Lower lobe of right lung (tissue), 2 donors: Measurements from ENCODE around the gene OXA1L. TPM values are rescaled to one million over a fixed set of nuclear protein-coding genes. Genes with fewer than 3 reads are reported as not detected.

Experiments
- ATAC-seq, 2 donors: fragments of 200-7000 bp; cut with Tn5 transposase; one replicate each; pipeline ENCODE4 v1.9.1; 2020 to 2022; ENCODE audit warnings: mild to moderate bottlenecking in 2 of 2, moderate library complexity in 2 of 2
- DNase-seq: peaks from one replicate; pipeline ENCODE4 v3.0.0-alpha.2; 2020
- H3K27ac ChIP-seq: fragments of 200-600 bp; one replicate; pipeline ENCODE4 v1.8.0; 2022
- H3K27me3 ChIP-seq: fragments of 200-600 bp; one replicate; pipeline ENCODE4 v1.8.0; 2022; ENCODE audit warnings: low read depth
- H3K36me3 ChIP-seq: fragments of 200-600 bp; one replicate; pipeline ENCODE4 v1.8.0; 2022; ENCODE audit warnings: mild to moderate bottlenecking
- H3K4me1 ChIP-seq: fragments of 200-600 bp; one replicate; pipeline ENCODE4 v1.8.0; 2022
- H3K4me3 ChIP-seq: fragments of 200-600 bp; one replicate; pipeline ENCODE4 v1.8.0; 2022; ENCODE audit warnings: mild to moderate bottlenecking
- H3K9me3 ChIP-seq: fragments of 200-600 bp; one replicate; pipeline ENCODE4 v1.8.0; 2022
- CTCF ChIP-seq: fragments of 200-600 bp; IDR thresholded peaks from one replicate; pipeline ENCODE4 v1.8.0; 2022; ENCODE audit warnings: antibody characterized with exemption, mild to moderate bottlenecking
- intact Hi-C: fragments of 100-400 bp; cut with DNase I; formaldehyde crosslinking; loops from one replicate; pipeline ENCODE4 v1.11.0; 2022
- total RNA-seq: library from RNA; stranded (reverse); fragmentation: NEBNext Ultra II Directional; extraction: Animal tissue kit (Norgen Biotek cat#: 25700); gene quantifications from one replicate; pipeline ENCODE4 v1.2.1, GENCODE V29; 2021
- donor health status: DM: no; HTN: yes; CAD: no; lungs with severe emphysema.

OXA1L gene
- total RNA-seq, 1 donor from 2014 or later = 115 TPM

DNA sequence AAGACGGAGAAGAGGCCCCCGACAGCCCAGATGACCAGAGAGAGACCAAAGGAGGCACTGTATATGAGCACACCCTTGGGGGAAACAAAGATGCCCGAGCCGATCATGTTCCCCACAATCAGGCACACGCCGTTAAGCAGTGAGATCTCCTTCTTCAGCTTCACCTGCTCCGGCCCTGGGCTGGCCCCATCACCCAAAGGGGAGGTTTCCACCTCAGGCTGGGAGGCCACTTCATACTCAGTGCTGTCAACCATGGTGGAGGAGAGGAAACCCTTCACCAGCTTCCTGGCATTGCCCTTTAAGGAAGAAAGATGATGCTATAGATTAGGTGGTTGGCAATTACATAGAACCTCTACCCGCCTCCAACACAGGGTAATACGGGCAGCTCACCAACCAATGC, 46.7 kb downstream of the OXA1L start:
- ATAC-seq (no peak), DNase-seq (no peak)
- intact Hi-C loops = no loop called here
- TF ChIP-seq CTCF = no peak
- Histone ChIP-seq H3K27ac (no peak overlapping the region), H3K9me3 (no peaks in the 10 kb centered on the region), H3K4me3 (peak overlapping the region; percentile 50), H3K36me3 (no peaks in the 10 kb centered on the region), H3K27me3 (no peaks in the 10 kb centered on the region), H3K4me1 (peaks cover 23% of the 10 kb centered on the region)

DNA sequence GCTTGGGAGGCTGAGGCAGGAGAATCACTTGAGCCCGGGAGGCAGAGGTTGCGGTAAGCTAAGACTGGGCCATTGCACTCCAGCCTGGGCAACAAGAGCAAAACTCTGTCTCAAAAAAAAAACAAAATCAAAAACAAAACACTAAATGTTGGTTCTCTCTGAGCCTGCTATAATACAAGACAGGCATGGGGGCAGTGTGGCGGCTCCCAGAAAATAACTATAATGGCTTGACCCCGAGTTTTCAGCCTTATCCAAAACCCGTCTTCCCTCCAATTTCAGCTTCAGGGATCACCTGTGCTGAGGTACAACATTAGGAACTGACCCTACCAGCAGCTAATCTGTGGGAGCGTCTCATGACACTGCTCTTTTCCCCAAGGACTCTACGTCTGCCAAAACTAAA, 47.9 kb downstream of the OXA1L start:
- H3K9me3 ChIP-seq = no peaks in the 10 kb centered on the region
- no peak for DNase-seq
- intact Hi-C loops = no loop called here
- H3K36me3 ChIP-seq = no peaks in the 10 kb centered on the region
- H3K27ac ChIP-seq = peak overlapping the region; percentile 66
- peak overlapping the region; percentile 50 for H3K4me3 ChIP-seq
- no peak for TF ChIP-seq CTCF
- no peaks in the 10 kb centered on the region for H3K27me3 ChIP-seq
- H3K4me1 ChIP-seq = peaks cover 35% of the 10 kb centered on the region
- ATAC-seq = no peak

GRCh38 chr14:22814941-22815713, 48.6 kb downstream of the OXA1L start, which contains the start of gene SLC7A7:
SLC7A7 (minus strand) TSS chr14:22815435; CDS start chr14:22813398, 2,037 bp downstream.
- DNase-seq = no peak
- peak; percentile 10 to 34 for ATAC-seq
- Histone ChIP-seq H3K4me3 (peak within 1 kb of the TSS; percentile 50), H3K27ac (peak within 1 kb of the TSS; percentile 66), H3K36me3 (no peaks in the 10 kb centered on the region), H3K27me3 (no peaks in the 10 kb centered on the region), H3K9me3 (no peaks in the 10 kb centered on the region), H3K4me1 (peaks cover 43% of the 10 kb centered on the region)
- TF ChIP-seq CTCF = no peak
- intact Hi-C loops = no loop called here

DNA sequence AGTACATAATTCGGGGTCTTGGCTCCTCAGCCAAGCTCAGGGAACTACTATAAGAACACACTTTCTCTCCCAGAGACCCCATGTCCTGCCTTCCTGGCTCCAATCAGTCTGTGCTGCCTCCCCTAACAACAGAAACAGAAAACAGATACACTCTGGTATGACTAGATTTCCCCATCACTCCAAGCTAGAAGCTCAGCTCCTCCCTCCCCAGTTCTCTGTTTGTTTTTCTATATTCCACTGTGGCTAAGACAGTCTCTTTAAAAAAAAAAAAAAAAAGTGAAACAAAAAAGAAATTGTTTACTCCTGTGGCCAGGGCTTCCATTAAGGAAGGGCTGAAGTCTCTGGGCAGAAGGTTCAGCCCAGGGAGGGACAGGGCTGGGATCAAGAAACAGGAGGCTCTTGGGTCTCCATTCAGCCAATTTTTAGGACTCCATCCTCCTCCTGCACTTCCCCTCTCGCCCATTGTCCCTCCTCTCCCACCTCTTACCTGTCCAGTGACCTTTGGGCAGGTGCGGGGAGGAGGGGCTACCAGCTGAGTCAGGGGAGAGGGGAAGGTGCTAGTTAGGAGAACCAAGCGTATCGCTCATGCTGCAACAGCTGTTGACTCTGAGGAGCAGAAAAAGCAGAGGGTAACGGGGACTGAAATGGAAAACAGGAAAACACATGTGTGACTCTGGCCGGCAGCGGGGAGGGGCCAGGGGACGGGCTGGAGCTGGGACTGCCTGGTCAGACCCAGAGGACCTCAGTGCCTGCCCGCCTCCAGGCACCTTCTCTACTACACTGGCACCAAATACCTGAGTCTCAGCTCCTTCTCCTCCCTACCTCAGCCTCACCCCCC, 52.9 kb downstream of the OXA1L start:
- no peaks in the 10 kb centered on the region for H3K36me3 ChIP-seq
- no peak for TF ChIP-seq CTCF
- intact Hi-C loops = no loop called here
- peak overlapping the region; percentile 40 for H3K4me3 ChIP-seq
- H3K27me3 ChIP-seq = no peaks in the 10 kb centered on the region
- peak overlapping the region; percentile 69 for H3K27ac ChIP-seq
- H3K9me3 ChIP-seq = no peaks in the 10 kb centered on the region
- H3K4me1 ChIP-seq = peaks cover 61% of the 10 kb centered on the region
- ATAC-seq (peak; percentile 36 to 43), DNase-seq (no peak)

DNA sequence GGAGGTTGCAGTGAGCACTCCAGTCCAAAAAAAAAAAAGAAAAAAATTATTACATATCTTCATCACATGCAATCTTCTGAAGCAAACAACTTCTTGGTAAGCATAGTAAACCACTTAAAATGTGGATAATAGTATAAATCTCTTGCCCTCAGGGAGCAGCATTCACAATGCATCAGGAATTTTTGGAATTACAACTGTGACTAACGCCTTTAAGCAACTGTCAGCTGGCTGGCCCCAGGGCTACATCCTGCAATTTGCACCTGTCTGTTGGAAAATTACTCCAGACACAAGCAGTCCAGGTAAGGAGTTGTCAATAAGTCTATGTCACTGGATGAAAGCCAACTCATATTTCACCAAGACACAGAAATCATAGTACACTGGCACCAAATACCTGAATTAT, 54.2 kb downstream of the OXA1L start:
- no peaks in the 10 kb centered on the region for H3K36me3 ChIP-seq
- TF ChIP-seq CTCF = no peak
- no peak overlapping the region for H3K4me3 ChIP-seq
- ATAC-seq (no peak), DNase-seq (no peak)
- H3K4me1 ChIP-seq = peaks cover 52% of the 10 kb centered on the region
- no peaks in the 10 kb centered on the region for H3K9me3 ChIP-seq
- H3K27ac ChIP-seq = no peak overlapping the region
- intact Hi-C loops = no loop called here
- H3K27me3 ChIP-seq = no peaks in the 10 kb centered on the region
